GM12878 (cell line): Measurements from ENCODE around the gene TIMD4. TPM values are rescaled to one million over a fixed set of nuclear protein-coding genes. Genes with fewer than 3 reads are reported as not detected.

Source experiments
- ATAC-seq: fragments of 200-7000 bp; cut with Tn5 transposase; 3 replicates; pipeline ENCODE4 v1.9.1; 2020; ENCODE audit warnings: mild to moderate bottlenecking, moderate library complexity
- BruUV-seq: library from RNA; stranded (reverse); fragments of 400-500 nt; replicated peaks from 2 replicates; lab custom pipeline; 2021; lab: Mats Ljungman, UMichigan
- CTCF ChIA-PET: fragments of 300-600 bp; sonication (Branson Sonifier 250); formaldehyde crosslinking; extraction: SDS; loops from one replicate; lab custom pipeline; 2021; ENCODE audit warnings: inconsistent platforms; lab: Yijun Ruan, JAX
- POLR2A ChIA-PET: fragments of 350-600 bp; formaldehyde crosslinking; extraction: SDS; loops from one replicate; lab custom pipeline; 2021; ENCODE audit warnings: inconsistent platforms; lab: Charles Lee
- RAD21 ChIA-PET: fragments of 300-600 bp; sonication (Branson Sonifier 250); formaldehyde crosslinking; loops from one replicate; lab custom pipeline; 2023; ENCODE audit warnings: antibody characterized with exemption; ENCODE audit not compliant: unreplicated experiment; lab: Charles Lee
- SMC1A ChIA-PET: fragments of 300-600 bp; sonication (Branson Sonifier 250); formaldehyde crosslinking; loops from one replicate; lab custom pipeline; 2023; ENCODE audit not compliant: unreplicated experiment, uncharacterized antibody; lab: Charles Lee
- DNase-seq: peaks from one replicate; pipeline ENCODE4 v3.0.0-alpha.2; 2011; ENCODE audit warnings: low read depth, low spot score
- FAIRE-seq: peaks from 3 replicates; lab custom pipeline; 2011; peaks lifted over from hg19 to GRCh38; lab: Jason Lieb, UNC
- H2AFZ ChIP-seq: 2 replicates; pipeline ENCODE4 v1.6.0; 2011; ENCODE audit warnings: low read depth, low read length, control low read depth; ENCODE audit not compliant: control insufficient read depth
- H3K27ac ChIP-seq: 2 replicates; pipeline ENCODE4 v1.5.1; 2011; ENCODE audit warnings: control low read depth; ENCODE audit not compliant: control insufficient read depth, insufficient read depth
- H3K27me3 ChIP-seq, 2 experiments: replicated peaks in 1 of 2; 2 replicates each; pipeline versions ENCODE4 v1.6.0 to v1.6.1; 2011; ENCODE audit warnings: low read length in 1 of 2; ENCODE audit not compliant: control insufficient read depth in 2 of 2, insufficient read depth in 2 of 2
- H3K36me3 ChIP-seq, 2 experiments: 2 replicates each; pipeline ENCODE4 v1.5.1; 2011; ENCODE audit warnings: low read length in 1 of 2; ENCODE audit not compliant: control insufficient read depth in 2 of 2, insufficient read depth in 2 of 2
- H3K4me1 ChIP-seq: 2 replicates; pipeline ENCODE4 v1.6.1; 2011; ENCODE audit warnings: mild to moderate bottlenecking, low read length, moderate library complexity, mixed read lengths; ENCODE audit not compliant: control insufficient read depth, insufficient read depth
- H3K4me2 ChIP-seq: 2 replicates; pipeline ENCODE4 v1.6.0; 2011; ENCODE audit warnings: control low read depth; ENCODE audit not compliant: control insufficient read depth, insufficient read depth
- H3K4me3 ChIP-seq: fragments of 200-600 bp; sonication (generic); 2 replicates; pipeline ENCODE4 v1.5.1; 2016
- H3K79me2 ChIP-seq: 2 replicates; pipeline ENCODE4 v1.6.0; 2011; ENCODE audit warnings: low read length; ENCODE audit not compliant: control insufficient read depth, insufficient read depth
- H3K9ac ChIP-seq: 2 replicates; pipeline ENCODE4 v1.8.0; 2011; ENCODE audit warnings: low read length, control low read depth, mixed read lengths; ENCODE audit not compliant: control insufficient read depth, insufficient read depth
- H3K9me3 ChIP-seq: replicated peaks from 3 replicates; pipeline ENCODE4 v1.5.1; 2011; ENCODE audit warnings: mild to moderate bottlenecking, low read length; ENCODE audit not compliant: control insufficient read depth, insufficient read depth
- H4K20me1 ChIP-seq: 2 replicates; pipeline ENCODE4 v1.6.0; 2011; ENCODE audit not compliant: control insufficient read depth, insufficient read depth
- CEBPB ChIP-seq, 2 experiments: fragments of 150-350 bp in 1 of 2; IDR thresholded peaks; 2 replicates each; pipeline ENCODE4 v1.6.1; 2012 to 2014; ENCODE audit warnings: low read depth in 2 of 2, low read length in 2 of 2, borderline replicate concordance in 1 of 2, inconsistent platforms in 1 of 2
- DPF2 ChIP-seq: fragments of 450-650 bp; IDR thresholded peaks from 2 replicates; pipeline ENCODE4 v1.6.1; 2017; ENCODE audit warnings: mild to moderate bottlenecking
- MEF2B ChIP-seq: fragments of 450-650 bp; IDR thresholded peaks from 2 replicates; pipeline ENCODE4 v1.6.1; 2018; ENCODE audit warnings: mild to moderate bottlenecking, moderate library complexity; ENCODE audit not compliant: partially characterized antibody, poor library complexity, severe bottlenecking
- NR2F1 ChIP-seq: fragments of 450-650 bp; conservative IDR thresholded peaks from 2 replicates; pipeline ENCODE4 v1.6.1; 2017; ENCODE audit warnings: mild to moderate bottlenecking
- RUNX3 ChIP-seq: IDR thresholded peaks from 2 replicates; pipeline ENCODE4 v1.6.1; 2012; ENCODE audit warnings: low read length, inconsistent platforms
- STAT1 ChIP-seq: fragments of 450-650 bp; conservative IDR thresholded peaks from 2 replicates; pipeline ENCODE4 v1.6.1; 2014; ENCODE audit warnings: antibody characterized with exemption, mild to moderate bottlenecking
- TCF12 ChIP-seq: IDR thresholded peaks from 2 replicates; pipeline ENCODE4 v1.6.1; 2011; ENCODE audit warnings: low read depth, mild to moderate bottlenecking, low read length
- TCF3 ChIP-seq: IDR thresholded peaks from 2 replicates; pipeline ENCODE4 v1.6.1; 2012; ENCODE audit warnings: low read depth, mild to moderate bottlenecking, low read length, borderline replicate concordance; ENCODE audit not compliant: insufficient read depth
- WGBS: methylation state at CpG from one replicate; pipeline ENCODE4 v1.1.6; 2016; ENCODE audit warnings: low lambda C conversion rate; ENCODE audit not compliant: insufficient replicate concordance, insufficient coverage; ENCODE audit errors: missing lambda C conversion rate; 5-methylcytosine and 5-hydroxymethylcytosine counted together
- in situ Hi-C: fragments of 300-500 bp; cut with MboI; formaldehyde crosslinking; loops from 9 replicates; pipeline ENCODE4 v1.14.3; 2018; ENCODE audit warnings: mixed read lengths
- intact Hi-C: fragments of 100-400 bp; cut with micrococcal nuclease; formaldehyde crosslinking; loops from one replicate; pipeline ENCODE4 v1.14.2; 2022; ENCODE audit not compliant: unreplicated experiment
- polyA plus RNA-seq, 11 experiments: library from polyadenylated mRNA; depleted of rRNA in 4 of 11; unstranded in 6 of 11; stranded (reverse) in 5 of 11; fragments of >200 nt; fragmentation: Nextera tagmentation in 4 of 11; fragmentation: Illumina TruSeq in 1 of 11; extraction: Ambion mirVana in 4 of 11; extraction: Trizol in 1 of 11; gene quantifications; 1 replicate in 1 of 11; 2 replicates in 10 of 11; pipeline versions ENCODE4 v1.2.1 to v1.2.3, GENCODE V29; 2011 to 2016; ENCODE audit warnings: inconsistent platforms in 2 of 11, missing spikeins in 2 of 11, low read depth in 1 of 11
- total RNA-seq, 4 experiments: library from RNA; depleted of rRNA in 3 of 4; stranded (reverse); fragments of >200 nt in 3 of 4; fragmentation: Illumina TruSeq in 1 of 4; extraction: Trizol in 1 of 4; gene quantifications; 2 replicates each; pipeline versions ENCODE4 v1.2.1 to v1.2.3, GENCODE V29; 2013 to 2021
- TF ChIP-seq, protein P1 (sequence below): fragments of 450-650 bp; conservative IDR thresholded peaks from 2 replicates; pipeline ENCODE4 v1.6.1; 2017; ENCODE audit warnings: mild to moderate bottlenecking, moderate library complexity

TIMD4 gene
- total and polyA plus RNA-seq, 10 of the 15 experiments (the other 5 are each of a cell fraction or from before 2014, with no cell fraction given), result 1.3 to 15.4 (median 5.3) TPM

DNA sequence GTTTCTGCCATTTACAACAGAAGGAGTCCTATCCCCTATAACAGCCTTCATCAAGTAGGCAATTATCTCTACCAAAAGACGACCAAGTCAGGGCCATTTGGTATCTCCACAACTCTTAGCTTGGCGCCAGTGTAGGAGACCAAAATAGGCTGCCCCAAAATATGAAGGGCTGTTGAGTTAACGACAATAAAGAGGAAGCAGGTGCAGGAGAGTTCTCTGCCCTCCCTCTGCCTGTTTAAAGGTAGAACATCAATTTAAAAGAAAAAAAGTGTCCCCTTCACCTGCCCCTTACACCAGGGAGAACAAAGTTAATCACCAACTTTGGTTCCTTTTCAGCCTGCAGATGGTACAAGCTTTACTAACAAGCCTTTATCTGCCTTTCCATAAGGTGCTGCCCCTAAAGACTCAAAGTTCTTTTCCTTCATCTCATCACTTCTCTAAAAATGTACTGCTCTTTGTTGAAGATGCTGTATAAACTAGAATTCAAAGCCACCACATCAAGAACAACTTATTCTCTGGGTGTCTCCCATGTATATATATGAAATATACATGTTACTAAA, 79.6 kb downstream of the TIMD4 start:
- no peak for FAIRE-seq
- Histone ChIP-seq H3K4me3 (no peak overlapping the region), H3K27ac (no peak overlapping the region), H3K36me3 (no peaks in the 10 kb centered on the region), H4K20me1 (no peaks in the 10 kb centered on the region), H2AFZ (peak overlapping the region; percentile 52), H3K4me1 (peaks cover 3% of the 10 kb centered on the region; the same call in 1 of the 2 replicates), H3K27me3 (no peaks in the 10 kb centered on the region), H3K9me3 (no peaks in the 10 kb centered on the region), H3K9ac (no peak overlapping the region), H3K4me2 (no peak overlapping the region), H3K79me2 (no peaks in the 10 kb centered on the region)
- TF ChIP-seq STAT1 (no peak), DPF2 (0 out of 2 replicates have a peak, but pooled peaks have one; percentile 28)
- in situ Hi-C loops, result no loop called here
- ChIA-PET CTCF (interaction anchor here (1.3 to 6.6 kb wide), 3 partner anchors 11 to 48 kb away, joined by 4 to 32 read pairs (median 5); no protein-coding TSS in a partner anchor), SMC1A (interaction anchor here (0.8 to 8.1 kb wide), 10 partner anchors 9 to 70 kb away, joined by 3 to 68 read pairs (median 4); no protein-coding TSS in a partner anchor), POLR2A (interaction anchor here (1.5 to 5.6 kb wide), 2 partner anchors 11 to 37 kb away, joined by 4 to 31 read pairs; no protein-coding TSS in a partner anchor), RAD21 (interaction anchor here (1.0 to 7.2 kb wide), 5 partner anchors 31 to 59 kb away, joined by 3 to 50 read pairs (median 3); no protein-coding TSS in a partner anchor)
- DNase-seq, result no peak
- BruUV-seq, result no TSS peak
- intact Hi-C loops, result no loop called here
- WGBS, result 2% methylated on average over 3 of the region's 3 CpGs
- ATAC-seq, result peak; percentile 46

DNA sequence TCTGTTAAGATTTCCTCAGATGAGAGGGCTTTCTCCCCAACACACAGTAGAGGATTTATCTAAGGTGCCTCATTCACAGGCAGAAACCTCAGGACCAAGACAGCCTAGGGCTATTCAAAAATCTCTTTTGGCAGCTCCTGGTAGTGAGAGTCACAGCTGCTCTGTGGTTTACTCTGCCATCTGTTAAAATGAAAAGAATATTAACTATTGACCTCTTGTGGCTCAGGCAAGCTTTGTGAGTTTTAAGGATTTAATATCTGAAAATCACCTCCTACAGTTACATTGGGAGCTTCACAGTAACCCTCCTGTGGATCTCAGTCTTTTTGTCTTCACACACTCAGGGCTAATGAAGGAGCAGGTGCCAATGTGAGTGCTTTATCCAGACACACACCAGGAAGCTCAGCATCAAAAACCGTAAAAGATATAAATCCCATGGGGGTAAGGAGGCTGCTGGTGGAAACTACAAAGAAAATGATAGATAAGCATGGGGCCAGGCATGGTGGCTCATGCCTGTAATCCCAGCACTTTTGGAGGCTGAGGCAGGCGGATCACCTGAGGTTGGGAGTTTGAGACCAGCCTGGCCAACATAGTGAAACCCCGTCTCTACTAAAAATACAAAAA, 83.3 kb downstream of the TIMD4 start:
- 65% methylated on average over 3 of the region's 3 CpGs for WGBS
- no peaks in the 10 kb centered on the region for H4K20me1 ChIP-seq
- SMC1A ChIA-PET, result interaction anchor here (0.5 to 8.1 kb wide), 15 partner anchors 8 to 897 kb away, joined by 3 to 68 read pairs (median 5); no protein-coding TSS in a partner anchor
- no peak for TF ChIP-seq CEBPB (IDR thresholded peaks at IDR 0.05; ENCODE audit: borderline replicate concordance in 1 of 2, low read depth in 2 of 2, low read length in 2 of 2)
- TF ChIP-seq, protein P1, sequence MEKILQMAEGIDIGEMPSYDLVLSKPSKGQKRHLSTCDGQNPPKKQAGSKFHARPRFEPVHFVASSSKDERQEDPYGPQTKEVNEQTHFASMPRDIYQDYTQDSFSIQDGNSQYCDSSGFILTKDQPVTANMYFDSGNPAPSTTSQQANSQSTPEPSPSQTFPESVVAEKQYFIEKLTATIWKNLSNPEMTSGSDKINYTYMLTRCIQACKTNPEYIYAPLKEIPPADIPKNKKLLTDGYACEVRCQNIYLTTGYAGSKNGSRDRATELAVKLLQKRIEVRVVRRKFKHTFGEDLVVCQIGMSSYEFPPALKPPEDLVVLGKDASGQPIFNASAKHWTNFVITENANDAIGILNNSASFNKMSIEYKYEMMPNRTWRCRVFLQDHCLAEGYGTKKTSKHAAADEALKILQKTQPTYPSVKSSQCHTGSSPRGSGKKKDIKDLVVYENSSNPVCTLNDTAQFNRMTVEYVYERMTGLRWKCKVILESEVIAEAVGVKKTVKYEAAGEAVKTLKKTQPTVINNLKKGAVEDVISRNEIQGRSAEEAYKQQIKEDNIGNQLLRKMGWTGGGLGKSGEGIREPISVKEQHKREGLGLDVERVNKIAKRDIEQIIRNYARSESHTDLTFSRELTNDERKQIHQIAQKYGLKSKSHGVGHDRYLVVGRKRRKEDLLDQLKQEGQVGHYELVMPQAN, result no peak
- peak; percentile 77 for TF ChIP-seq NR2F1
- TF ChIP-seq MEF2B, result peak; percentile 58
- TF ChIP-seq TCF3, result peak; percentile 92
- peak; percentile 76 for TF ChIP-seq TCF12
- peak; percentile 59 for TF ChIP-seq RUNX3

More for the DNA sequence above, 83.3 kb downstream of the TIMD4 start:
- peaks cover 3% of the 10 kb centered on the region; the same call in 1 of the 2 replicates for H3K4me1 ChIP-seq
- CTCF ChIA-PET, result interaction anchor here (0.8 to 6.6 kb wide), 11 partner anchors 9 to 252 kb away, joined by 3 to 32 read pairs (median 5); no protein-coding TSS in a partner anchor
- H3K27ac ChIP-seq, result no peak overlapping the region
- H3K9me3 ChIP-seq, result no peaks in the 10 kb centered on the region
- peak overlapping the region; percentile 41 for H2AFZ ChIP-seq
- no peak overlapping the region for H3K9ac ChIP-seq
- FAIRE-seq, result peak; percentile 64
- no TSS peak for BruUV-seq
- no peaks in the 10 kb centered on the region for H3K79me2 ChIP-seq
- RAD21 ChIA-PET, result interaction anchor here (0.6 to 7.2 kb wide), 12 partner anchors 9 to 216 kb away, joined by 3 to 50 read pairs (median 6); no protein-coding TSS in a partner anchor
- no peak overlapping the region for H3K4me3 ChIP-seq
- in situ Hi-C loops, result no loop called here
- H3K4me2 ChIP-seq, result peak overlapping the region; percentile 21; the same call in 1 of the 2 replicates
- H3K27me3 ChIP-seq, result no peaks in the 10 kb centered on the region
- POLR2A ChIA-PET, result interaction anchor here (0.6 to 1.7 kb wide), 3 partner anchors 9 to 54 kb away, joined by 3 to 11 read pairs (median 5); no protein-coding TSS in a partner anchor
- peak; percentile 39 for DNase-seq
- H3K36me3 ChIP-seq, result no peaks in the 10 kb centered on the region
- ATAC-seq, result peak; percentile 85
- intact Hi-C loops, result loop anchor here (5.0 kb wide), 1 partner anchor 42 kb away; no protein-coding TSS in a partner anchor
